WTC11 (cell line): ENCODE measurements around the gene PPM1A. TPM values are rescaled to one million over a fixed set of nuclear protein-coding genes. Genes with fewer than 3 reads are reported as not detected.

Experiments
- ATAC-seq: fragments of 200-7000 bp; cut with Tn5 transposase; 2 replicates; pipeline ENCODE4 v1.10.0; 2021; ENCODE audit warnings: mild to moderate bottlenecking, moderate library complexity
- CTCF ChIA-PET: fragments of 300-600 bp; sonication (Branson Sonifier 250); formaldehyde crosslinking; loops from one replicate; lab custom pipeline; 2021; ENCODE audit warnings: antibody characterized with exemption; lab: Charles Lee
- POLR2A ChIA-PET: fragments of 350-600 bp; sonication (Branson Sonifier 250); formaldehyde crosslinking; loops from one replicate; lab custom pipeline; 2021; ENCODE audit warnings: antibody characterized with exemption; lab: Charles Lee
- DNase-seq: peaks from one replicate; pipeline ENCODE4 v3.0.0; 2021; ENCODE audit warnings: low spot score
- H3K27ac Mint-ChIP-seq: 2 replicates; pipeline ENCODE4 v1.8.0; 2021; ENCODE audit warnings: mixed read lengths
- H3K27me3 Mint-ChIP-seq: 2 replicates; pipeline ENCODE4 v1.8.0; 2021; ENCODE audit warnings: low read depth, mild to moderate bottlenecking, moderate library complexity, mixed read lengths
- H3K36me3 Mint-ChIP-seq: 2 replicates; pipeline ENCODE4 v1.8.0; 2021; ENCODE audit warnings: mixed read lengths
- H3K4me1 Mint-ChIP-seq: 2 replicates; pipeline ENCODE4 v1.8.0; 2022; ENCODE audit warnings: mixed read lengths
- H3K4me3 Mint-ChIP-seq: 2 replicates; pipeline ENCODE4 v1.8.0; 2021; ENCODE audit warnings: mild to moderate bottlenecking, moderate library complexity, mixed read lengths
- H3K9me3 Mint-ChIP-seq: 2 replicates; pipeline ENCODE4 v1.8.0; 2021; ENCODE audit warnings: mixed read lengths
- CREM ChIP-seq: sonication (generic); formaldehyde crosslinking; IDR thresholded peaks from 2 replicates; pipeline ENCODE4 v1.8.1; 2022; ENCODE audit warnings: mild to moderate bottlenecking, missing genetic modification reagents, moderate library complexity
- E2F1 ChIP-seq: sonication (generic); formaldehyde crosslinking; IDR thresholded peaks from 2 replicates; pipeline ENCODE4 v1.8.0; 2022; ENCODE audit warnings: mild to moderate bottlenecking, missing genetic modification reagents
- ESRRA ChIP-seq: sonication (generic); formaldehyde crosslinking; IDR thresholded peaks from 2 replicates; pipeline ENCODE4 v1.8.1; 2022; ENCODE audit warnings: mild to moderate bottlenecking, missing genetic modification reagents, borderline replicate concordance
- ETV6 ChIP-seq: sonication (generic); formaldehyde crosslinking; IDR thresholded peaks from 2 replicates; pipeline ENCODE4 v1.8.1; 2022; ENCODE audit warnings: mild to moderate bottlenecking, missing genetic modification reagents
- GABPB1 ChIP-seq: sonication (generic); formaldehyde crosslinking; IDR thresholded peaks from 2 replicates; pipeline ENCODE4 v1.8.1; 2023; ENCODE audit warnings: mild to moderate bottlenecking, missing genetic modification reagents
- GTF2I ChIP-seq: fragments of 250-450 bp; sonication (Bioruptor Pico); conservative IDR thresholded peaks from 2 replicates; pipeline ENCODE4 v1.4.0; 2021; ENCODE audit warnings: mild to moderate bottlenecking
- MXD4 ChIP-seq: fragments of 250-450 bp; sonication (Bioruptor Pico); IDR thresholded peaks from 2 replicates; pipeline ENCODE4 v1.8.0; 2021; ENCODE audit warnings: mild to moderate bottlenecking, moderate library complexity, borderline replicate concordance
- NFATC4 ChIP-seq: fragments of 250-450 bp; sonication (Bioruptor Pico); IDR thresholded peaks from 2 replicates; pipeline ENCODE4 v1.9.0; 2021; ENCODE audit warnings: mild to moderate bottlenecking
- NFE2L1 ChIP-seq: sonication (generic); formaldehyde crosslinking; IDR thresholded peaks from 2 replicates; pipeline ENCODE4 v1.8.1; 2023; ENCODE audit warnings: missing genetic modification reagents
- NR1H2 ChIP-seq: sonication (generic); formaldehyde crosslinking; IDR thresholded peaks from 2 replicates; pipeline ENCODE4 v1.9.0; 2021; ENCODE audit warnings: mild to moderate bottlenecking, moderate library complexity, missing genetic modification reagents
- NR3C1 ChIP-seq: sonication (generic); formaldehyde crosslinking; conservative IDR thresholded peaks from 2 replicates; pipeline ENCODE4 v1.8.1; 2023; ENCODE audit warnings: low read depth, mild to moderate bottlenecking, missing genetic modification reagents
- PREB ChIP-seq: sonication (generic); formaldehyde crosslinking; IDR thresholded peaks from 2 replicates; pipeline ENCODE4 v1.8.1; 2022; ENCODE audit warnings: mild to moderate bottlenecking, missing genetic modification reagents, moderate library complexity, borderline replicate concordance
- PRRX2 ChIP-seq: fragments of 250-450 bp; sonication (Bioruptor Pico); IDR thresholded peaks from 2 replicates; pipeline ENCODE4 v1.8.0; 2021; ENCODE audit warnings: mild to moderate bottlenecking
- SMAD3 ChIP-seq: sonication (generic); formaldehyde crosslinking; IDR thresholded peaks from 2 replicates; pipeline ENCODE4 v1.8.0; 2022; ENCODE audit warnings: missing genetic modification reagents, mild to moderate bottlenecking, borderline replicate concordance
- USF1 ChIP-seq: sonication (generic); formaldehyde crosslinking; IDR thresholded peaks from 2 replicates; pipeline ENCODE4 v1.8.0; 2022; ENCODE audit warnings: mild to moderate bottlenecking, missing genetic modification reagents
- ZMAT4 ChIP-seq: fragments of 250-450 bp; sonication (Bioruptor Pico); IDR thresholded peaks from 2 replicates; pipeline ENCODE4 v1.9.0; 2021; ENCODE audit warnings: mild to moderate bottlenecking
- ZNF121 ChIP-seq: sonication (generic); formaldehyde crosslinking; IDR thresholded peaks from 2 replicates; pipeline ENCODE4 v1.8.0; 2023; ENCODE audit warnings: missing genetic modification reagents
- ZNF263 ChIP-seq: sonication (generic); formaldehyde crosslinking; IDR thresholded peaks from 2 replicates; pipeline ENCODE4 v1.8.1; 2022; ENCODE audit warnings: low read depth, mild to moderate bottlenecking, moderate library complexity, missing genetic modification reagents
- ZNF396 ChIP-seq: fragments of 250-450 bp; sonication (Bioruptor Pico); IDR thresholded peaks from 2 replicates; pipeline ENCODE4 v1.8.0; 2021; ENCODE audit warnings: mild to moderate bottlenecking, moderate library complexity, borderline replicate concordance
- ZNF671 ChIP-seq: fragments of 250-450 bp; sonication (Bioruptor Pico); IDR thresholded peaks from 2 replicates; pipeline ENCODE4 v1.8.0; 2021; ENCODE audit warnings: mild to moderate bottlenecking
- total RNA-seq: library from RNA; stranded (reverse); gene quantifications from 3 replicates; pipeline ENCODE4 v1.2.3, GENCODE V29; 2021
- TF ChIP-seq, protein P1 (sequence below): sonication (generic); formaldehyde crosslinking; IDR thresholded peaks from 2 replicates; pipeline ENCODE4 v1.8.1; 2022; ENCODE audit warnings: low read depth, mild to moderate bottlenecking, moderate library complexity, missing genetic modification reagents, borderline replicate concordance
- TF ChIP-seq, protein P2 (sequence below): sonication (generic); formaldehyde crosslinking; IDR thresholded peaks from 2 replicates; pipeline ENCODE4 v1.8.1; 2022; ENCODE audit warnings: low read depth, missing genetic modification reagents, borderline replicate concordance
- TF ChIP-seq, protein P3 (sequence below): sonication (generic); formaldehyde crosslinking; IDR thresholded peaks from 2 replicates; pipeline ENCODE4 v1.8.1; 2023; ENCODE audit warnings: mild to moderate bottlenecking, moderate library complexity, missing genetic modification reagents
- TF ChIP-seq, protein P4 (sequence below): sonication (generic); formaldehyde crosslinking; IDR thresholded peaks from 2 replicates; pipeline ENCODE4 v1.8.1; 2022; ENCODE audit warnings: missing genetic modification reagents, borderline replicate concordance

Gene PPM1A
- total RNA-seq, 1 experiment from 2014 or later: 52.5 TPM

DNA sequence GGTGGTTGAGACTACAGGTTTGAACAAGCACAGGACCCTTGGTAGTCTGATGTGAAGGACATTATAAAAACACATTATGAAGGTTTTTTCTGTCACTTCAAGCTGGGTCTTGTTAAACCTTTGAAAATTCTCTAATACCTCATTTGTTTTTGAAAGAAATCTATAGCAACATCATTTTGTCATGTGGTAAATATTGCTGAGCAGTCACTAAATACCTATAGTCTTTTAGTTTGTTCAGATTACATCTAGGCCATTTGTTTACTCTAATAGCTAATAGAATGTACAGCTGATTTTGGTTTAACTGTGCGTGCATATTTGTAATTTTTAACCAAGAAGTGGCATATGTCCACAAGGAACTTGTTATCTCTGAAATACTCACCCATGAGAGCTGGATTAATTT, 2.9 kb downstream of the PPM1A start:
- H3K9me3 Mint-ChIP-seq: no peaks in the 10 kb centered on the region
- TF ChIP-seq, protein P1, sequence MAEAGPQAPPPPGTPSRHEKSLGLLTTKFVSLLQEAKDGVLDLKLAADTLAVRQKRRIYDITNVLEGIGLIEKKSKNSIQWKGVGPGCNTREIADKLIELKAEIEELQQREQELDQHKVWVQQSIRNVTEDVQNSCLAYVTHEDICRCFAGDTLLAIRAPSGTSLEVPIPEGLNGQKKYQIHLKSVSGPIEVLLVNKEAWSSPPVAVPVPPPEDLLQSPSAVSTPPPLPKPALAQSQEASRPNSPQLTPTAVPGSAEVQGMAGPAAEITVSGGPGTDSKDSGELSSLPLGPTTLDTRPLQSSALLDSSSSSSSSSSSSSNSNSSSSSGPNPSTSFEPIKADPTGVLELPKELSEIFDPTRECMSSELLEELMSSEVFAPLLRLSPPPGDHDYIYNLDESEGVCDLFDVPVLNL (CRISPR knock-in tag): no peak
- TF ChIP-seq ZNF121 (CRISPR knock-in tag): no peak
- TF ChIP-seq GABPB1: no peak
- H3K36me3 Mint-ChIP-seq: no peaks in the 10 kb centered on the region
- ChIA-PET CTCF (interaction anchor here (1.7 kb wide), 1 partner anchor 14 kb away, joined by 8 read pairs; no protein-coding TSS in a partner anchor), POLR2A (no interaction called here)
- DNase-seq (no peak), ATAC-seq (no peak)
- H3K27me3 Mint-ChIP-seq: no peaks in the 10 kb centered on the region
- H3K27ac Mint-ChIP-seq: peak overlapping the region; percentile 52
- H3K4me3 Mint-ChIP-seq: peak overlapping the region; percentile 51
- H3K4me1 Mint-ChIP-seq: peaks cover 61% of the 10 kb centered on the region

GRCh38 chr14:60252630-60253029, 3.6 kb downstream of the PPM1A start:
- no peak overlapping the region for H3K27ac Mint-ChIP-seq
- DNase-seq: no peak
- no peak for TF ChIP-seq E2F1 (CRISPR knock-in tag)
- TF ChIP-seq USF1 (CRISPR knock-in tag): no peak
- TF ChIP-seq GTF2I (CRISPR knock-in tag): no peak
- no peak for TF ChIP-seq PRRX2 (CRISPR knock-in tag)
- TF ChIP-seq, protein P2, sequence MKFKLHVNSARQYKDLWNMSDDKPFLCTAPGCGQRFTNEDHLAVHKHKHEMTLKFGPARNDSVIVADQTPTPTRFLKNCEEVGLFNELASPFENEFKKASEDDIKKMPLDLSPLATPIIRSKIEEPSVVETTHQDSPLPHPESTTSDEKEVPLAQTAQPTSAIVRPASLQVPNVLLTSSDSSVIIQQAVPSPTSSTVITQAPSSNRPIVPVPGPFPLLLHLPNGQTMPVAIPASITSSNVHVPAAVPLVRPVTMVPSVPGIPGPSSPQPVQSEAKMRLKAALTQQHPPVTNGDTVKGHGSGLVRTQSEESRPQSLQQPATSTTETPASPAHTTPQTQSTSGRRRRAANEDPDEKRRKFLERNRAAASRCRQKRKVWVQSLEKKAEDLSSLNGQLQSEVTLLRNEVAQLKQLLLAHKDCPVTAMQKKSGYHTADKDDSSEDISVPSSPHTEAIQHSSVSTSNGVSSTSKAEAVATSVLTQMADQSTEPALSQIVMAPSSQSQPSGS (CRISPR knock-in tag): no peak
- no peak for TF ChIP-seq ZNF671 (CRISPR knock-in tag)
- no peak for TF ChIP-seq ZMAT4
- TF ChIP-seq, protein P3, sequence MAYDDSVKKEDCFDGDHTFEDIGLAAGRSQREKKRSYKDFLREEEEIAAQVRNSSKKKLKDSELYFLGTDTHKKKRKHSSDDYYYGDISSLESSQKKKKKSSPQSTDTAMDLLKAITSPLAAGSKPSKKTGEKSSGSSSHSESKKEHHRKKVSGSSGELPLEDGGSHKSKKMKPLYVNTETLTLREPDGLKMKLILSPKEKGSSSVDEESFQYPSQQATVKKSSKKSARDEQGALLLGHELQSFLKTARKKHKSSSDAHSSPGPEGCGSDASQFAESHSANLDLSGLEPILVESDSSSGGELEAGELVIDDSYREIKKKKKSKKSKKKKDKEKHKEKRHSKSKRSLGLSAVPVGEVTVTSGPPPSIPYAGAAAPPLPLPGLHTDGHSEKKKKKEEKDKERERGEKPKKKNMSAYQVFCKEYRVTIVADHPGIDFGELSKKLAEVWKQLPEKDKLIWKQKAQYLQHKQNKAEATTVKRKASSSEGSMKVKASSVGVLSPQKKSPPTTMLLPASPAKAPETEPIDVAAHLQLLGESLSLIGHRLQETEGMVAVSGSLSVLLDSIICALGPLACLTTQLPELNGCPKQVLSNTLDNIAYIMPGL (CRISPR knock-in tag): no peak
- no peak for TF ChIP-seq NFATC4 (CRISPR knock-in tag)
- TF ChIP-seq MXD4 (CRISPR knock-in tag): no peak
- TF ChIP-seq, all 79 proteins: peak for 0
- Mint-ChIP-seq H3K36me3 (no peaks in the 10 kb centered on the region), H3K27me3 (no peaks in the 10 kb centered on the region), H3K4me3 (no peak overlapping the region), H3K4me1 (peaks cover 56% of the 10 kb centered on the region), H3K9me3 (no peaks in the 10 kb centered on the region)
- ChIA-PET CTCF (interaction anchor here (0.7 to 1.6 kb wide), 2 partner anchors 14 to 75 kb away, joined by 3 to 5 read pairs; no protein-coding TSS in a partner anchor), POLR2A (no interaction called here)
- no peak for ATAC-seq

DNA sequence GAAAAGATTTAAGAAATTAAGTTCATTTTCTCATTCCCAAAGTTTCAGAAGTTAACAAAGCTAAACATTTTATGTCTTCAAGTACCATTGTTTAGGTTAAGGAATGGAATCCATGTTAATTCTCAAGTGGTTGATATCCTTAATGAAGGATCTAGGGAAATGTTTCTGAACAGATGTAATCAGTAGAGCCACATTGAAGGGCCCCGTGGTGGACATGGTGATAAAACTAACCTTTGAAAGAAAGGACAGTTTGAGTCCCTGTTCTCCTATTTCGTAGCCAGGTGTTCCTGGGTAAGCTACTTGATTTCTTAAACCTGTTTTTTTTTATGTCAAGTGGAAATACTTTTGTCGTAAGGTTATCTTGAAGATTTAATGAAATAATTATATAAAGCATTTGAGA, 4.6 kb downstream of the PPM1A start:
- no peaks in the 10 kb centered on the region for H3K36me3 Mint-ChIP-seq
- H3K4me3 Mint-ChIP-seq: no peak overlapping the region
- CTCF ChIA-PET: interaction anchor here (1.2 to 3.9 kb wide), 3 partner anchors 13 to 78 kb away, joined by 5 to 36 read pairs (median 5); no protein-coding TSS in a partner anchor
- H3K27ac Mint-ChIP-seq: no peak overlapping the region
- peaks cover 49% of the 10 kb centered on the region for H3K4me1 Mint-ChIP-seq
- no peaks in the 10 kb centered on the region for H3K27me3 Mint-ChIP-seq
- DNase-seq: no peak
- POLR2A ChIA-PET: no interaction called here
- ATAC-seq: no peak
- H3K9me3 Mint-ChIP-seq: no peaks in the 10 kb centered on the region
- TF ChIP-seq ZNF263 (CRISPR knock-in tag): no peak
- no peak for TF ChIP-seq PREB (CRISPR knock-in tag)
- TF ChIP-seq MXD4 (CRISPR knock-in tag): no peak
- no peak for TF ChIP-seq GABPB1
- TF ChIP-seq, protein P4, sequence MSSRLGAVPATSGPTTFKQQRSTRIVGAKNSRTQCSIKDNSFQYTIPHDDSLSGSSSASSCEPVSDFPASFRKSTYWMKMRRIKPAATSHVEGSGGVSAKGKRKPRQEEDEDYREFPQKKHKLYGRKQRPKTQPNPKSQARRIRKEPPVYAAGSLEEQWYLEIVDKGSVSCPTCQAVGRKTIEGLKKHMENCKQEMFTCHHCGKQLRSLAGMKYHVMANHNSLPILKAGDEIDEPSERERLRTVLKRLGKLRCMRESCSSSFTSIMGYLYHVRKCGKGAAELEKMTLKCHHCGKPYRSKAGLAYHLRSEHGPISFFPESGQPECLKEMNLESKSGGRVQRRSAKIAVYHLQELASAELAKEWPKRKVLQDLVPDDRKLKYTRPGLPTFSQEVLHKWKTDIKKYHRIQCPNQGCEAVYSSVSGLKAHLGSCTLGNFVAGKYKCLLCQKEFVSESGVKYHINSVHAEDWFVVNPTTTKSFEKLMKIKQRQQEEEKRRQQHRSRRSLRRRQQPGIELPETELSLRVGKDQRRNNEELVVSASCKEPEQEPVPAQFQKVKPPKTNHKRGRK (CRISPR knock-in tag): no peak
- no peak for TF ChIP-seq SMAD3 (CRISPR knock-in tag)
- no peak for TF ChIP-seq CREM (CRISPR knock-in tag)
- TF ChIP-seq ESRRA (CRISPR knock-in tag): no peak
- no peak for TF ChIP-seq ETV6 (CRISPR knock-in tag)
- no peak for TF ChIP-seq NFE2L1
- no peak for TF ChIP-seq ZNF396
- TF ChIP-seq NR1H2 (CRISPR knock-in tag): no peak
- TF ChIP-seq NR3C1: no peak
